Thyroid gland (tissue), 4 donors: ENCODE results near the gene PXDN. TPM values are rescaled to one million over a fixed set of nuclear protein-coding genes. Genes with fewer than 3 reads are reported as not detected.

Experiments used
- DNase-seq, 2 donors: peaks; one replicate each; pipeline ENCODE4 v3.0.0-alpha.2; 2019
- H3K27ac ChIP-seq, 3 donors: fragments of 200-600 bp; sonication (generic); 1 replicate in 2 of 3; 2 replicates in 1 of 3; pipeline ENCODE4 v1.5.1; 2016 to 2019; ENCODE audit warnings: mild to moderate bottlenecking in 1 of 3, moderate library complexity in 1 of 3
- H3K27me3 ChIP-seq: fragments of 200-600 bp; sonication (generic); one replicate; pipeline ENCODE4 v1.5.1; 2019
- H3K36me3 ChIP-seq, 2 donors: fragments of 200-600 bp; sonication (generic); one replicate each; pipeline ENCODE4 v1.5.1; 2016 to 2019
- H3K4me1 ChIP-seq, 2 donors: fragments of 200-600 bp; sonication (generic); one replicate each; pipeline ENCODE4 v1.5.1; 2017 to 2019
- H3K4me3 ChIP-seq, 3 donors: fragments of 200-600 bp; sonication (generic); replicated peaks in 1 of 3; 1 replicate in 2 of 3; 2 replicates in 1 of 3; pipeline ENCODE4 v1.5.1; 2016; ENCODE audit warnings: mild to moderate bottlenecking in 1 of 3
- H3K9me3 ChIP-seq: fragments of 200-600 bp; sonication (generic); one replicate; pipeline ENCODE4 v1.5.1; 2017
- POLR2A ChIP-seq, 2 donors: fragments of 450-650 bp; IDR thresholded peaks; one replicate each; pipeline ENCODE4 v1.6.1; 2017; ENCODE audit warnings: antibody characterized with exemption in 2 of 2, mild to moderate bottlenecking in 2 of 2, moderate library complexity in 1 of 2
- whole genome bisulfite sequencing, 2 donors: methylation state at CpG; one replicate each; pipeline ENCODE4 v1.1.5; 2017; 5-methylcytosine and 5-hydroxymethylcytosine counted together
- intact Hi-C: fragments of 100-400 bp; cut with DNase I; formaldehyde crosslinking; loops from one replicate; pipeline ENCODE4 v1.15.1; 2023
- total RNA-seq, 4 donors: library from RNA; depleted of rRNA; stranded (reverse); fragments of >200 nt; gene quantifications; one replicate each; pipeline ENCODE4 v1.2.3, GENCODE V29; 2016
- TF ChIP-seq, protein P1 (sequence below), 6 experiments: fragments of 200-600 bp in 3 of 6; fragments of 450-650 bp in 3 of 6; sonication (generic) in 3 of 6; IDR thresholded peaks; one replicate each; pipeline ENCODE4 v1.5.1; 2016 to 2019; ENCODE audit warnings: antibody characterized with exemption in 6 of 6, mild to moderate bottlenecking in 2 of 6, inconsistent platforms in 1 of 6, moderate library complexity in 1 of 6

PXDN gene
- total RNA-seq, 4 donors from 2014 or later, result 6.9 to 17.3 (median 13.6) TPM

- Histone ChIP-seq H3K4me3 (no peak overlapping the region), H3K9me3 (no peaks in the 10 kb centered on the region), H3K27me3 (no peaks in the 10 kb centered on the region), H3K36me3 (no peaks in the 10 kb centered on the region), H3K27ac (no peak overlapping the region), H3K4me1 (no peaks in the 10 kb centered on the region)
- TF ChIP-seq, protein P1, sequence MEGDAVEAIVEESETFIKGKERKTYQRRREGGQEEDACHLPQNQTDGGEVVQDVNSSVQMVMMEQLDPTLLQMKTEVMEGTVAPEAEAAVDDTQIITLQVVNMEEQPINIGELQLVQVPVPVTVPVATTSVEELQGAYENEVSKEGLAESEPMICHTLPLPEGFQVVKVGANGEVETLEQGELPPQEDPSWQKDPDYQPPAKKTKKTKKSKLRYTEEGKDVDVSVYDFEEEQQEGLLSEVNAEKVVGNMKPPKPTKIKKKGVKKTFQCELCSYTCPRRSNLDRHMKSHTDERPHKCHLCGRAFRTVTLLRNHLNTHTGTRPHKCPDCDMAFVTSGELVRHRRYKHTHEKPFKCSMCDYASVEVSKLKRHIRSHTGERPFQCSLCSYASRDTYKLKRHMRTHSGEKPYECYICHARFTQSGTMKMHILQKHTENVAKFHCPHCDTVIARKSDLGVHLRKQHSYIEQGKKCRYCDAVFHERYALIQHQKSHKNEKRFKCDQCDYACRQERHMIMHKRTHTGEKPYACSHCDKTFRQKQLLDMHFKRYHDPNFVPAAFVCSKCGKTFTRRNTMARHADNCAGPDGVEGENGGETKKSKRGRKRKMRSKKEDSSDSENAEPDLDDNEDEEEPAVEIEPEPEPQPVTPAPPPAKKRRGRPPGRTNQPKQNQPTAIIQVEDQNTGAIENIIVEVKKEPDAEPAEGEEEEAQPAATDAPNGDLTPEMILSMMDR (IDR thresholded peaks at IDR 0.05), result no peak
- WGBS, 2 donors, result 73 to 77% methylated on average over 25 to 27 of the region's 27 CpGs
- intact Hi-C loops, result no loop called here
- no peak for DNase-seq
Measured at GRCh38 chr2:1601471-1602277, 142.6 kb downstream of the PXDN start.

GRCh38 chr2:1601067-1601412 is 143.3 kb downstream of the PXDN start:
- 88 to 91% methylated on average over 5 of the region's 5 CpGs for WGBS, 2 donors
- H3K36me3 ChIP-seq, result no peaks in the 10 kb centered on the region
- no peak for TF ChIP-seq POLR2A (IDR thresholded peaks at IDR 0.05)
- TF ChIP-seq, protein P1 (IDR thresholded peaks at IDR 0.05), result no peak
- H3K4me1 ChIP-seq, result no peaks in the 10 kb centered on the region
- H3K27me3 ChIP-seq, result no peaks in the 10 kb centered on the region
- H3K9me3 ChIP-seq, result no peaks in the 10 kb centered on the region
- no peak overlapping the region for H3K27ac ChIP-seq
- no peak overlapping the region for H3K4me3 ChIP-seq
- DNase-seq, result no peak
- intact Hi-C loops, result no loop called here

GRCh38 chr2:1600191-1601066 is 143.9 kb downstream of the PXDN start:
- DNase-seq, result no peak
- intact Hi-C loops, result no loop called here
- Histone ChIP-seq H3K9me3 (no peaks in the 10 kb centered on the region), H3K36me3 (no peaks in the 10 kb centered on the region), H3K4me1 (no peaks in the 10 kb centered on the region), H3K27me3 (no peaks in the 10 kb centered on the region), H3K4me3 (no peak overlapping the region), H3K27ac (no peak overlapping the region)
- TF ChIP-seq, protein P1 (IDR thresholded peaks at IDR 0.05), result no peak
- TF ChIP-seq POLR2A (IDR thresholded peaks at IDR 0.05), result no peak
- WGBS, 2 donors, result 77 to 81% methylated on average over 28 to 29 of the region's 29 CpGs

DNA sequence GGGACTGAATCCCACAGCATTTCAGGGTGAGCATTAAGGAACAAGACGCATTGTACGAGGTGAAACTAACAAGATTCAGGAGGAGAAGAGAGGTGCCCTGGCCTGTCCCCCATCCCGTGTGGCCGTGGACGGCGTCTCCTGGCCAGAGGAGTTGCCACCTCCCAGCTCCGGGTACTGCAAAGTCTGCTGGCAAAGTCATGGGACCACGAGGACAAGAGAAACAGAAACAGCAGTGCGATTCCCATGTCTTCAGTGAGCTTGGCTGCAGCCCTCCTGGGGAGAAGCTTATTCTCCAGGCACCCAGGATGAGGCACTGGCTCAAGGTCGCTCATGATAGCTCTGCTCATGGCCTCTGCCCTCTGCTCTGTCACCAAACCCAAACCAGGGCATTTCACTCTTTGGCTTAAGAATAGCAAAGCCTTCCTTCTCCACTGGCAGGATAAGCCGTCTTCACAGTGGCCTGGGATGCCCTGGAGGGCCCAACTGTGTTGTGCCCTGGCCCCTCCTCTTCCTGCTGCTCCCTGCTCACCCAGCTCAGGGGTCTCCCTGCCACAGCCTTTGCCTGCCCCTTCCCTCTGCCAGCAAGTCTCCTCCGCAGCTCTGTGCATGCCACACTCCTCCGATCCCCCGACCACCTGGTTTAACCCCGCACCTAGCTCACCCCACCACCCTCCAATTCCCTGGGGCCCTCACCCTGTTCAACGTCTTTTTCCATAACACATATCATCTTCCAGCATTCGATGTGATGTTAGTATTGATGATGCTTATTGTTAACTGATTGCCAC is 144.8 kb downstream of the PXDN start:
- Histone ChIP-seq H3K27ac (no peak overlapping the region), H3K4me1 (no peaks in the 10 kb centered on the region), H3K4me3 (no peak overlapping the region), H3K27me3 (no peaks in the 10 kb centered on the region), H3K9me3 (no peaks in the 10 kb centered on the region), H3K36me3 (no peaks in the 10 kb centered on the region)
- TF ChIP-seq POLR2A (IDR thresholded peaks at IDR 0.05), result no peak
- TF ChIP-seq, protein P1 (IDR thresholded peaks at IDR 0.05), result no peak
- intact Hi-C loops, result no loop called here
- no peak for DNase-seq
- WGBS, 2 donors, result 88 to 89% methylated on average over 17 of the region's 17 CpGs
